Stimulated activated memory B cell treated with anti-CD40 and anti-IgM and Interleukin-4, amounts not matched to agents 10 μg/mL and 1 μg/mL and 100 μg/mL, for 72 hours (primary cell): ENCODE data around the gene VARS1.
"Not testable (repeated sequence)": the region's sequence is repeated elsewhere in the genome, so short reads cannot be mapped to it uniquely, and the experiment has no call there.

Source experiments
- ATAC-seq: fragments of 150-1000 bp; cut with Tn5 transposase; 2 replicates; pipeline ENCODE4 v1.10.0; 2021
- H3K27ac Mint-ChIP-seq: one replicate; pipeline ENCODE4 v1.8.0; 2022; ENCODE audit warnings: mild to moderate bottlenecking, mixed read lengths
- H3K27me3 Mint-ChIP-seq: one replicate; pipeline ENCODE4 v1.8.0; 2022; ENCODE audit warnings: mixed read lengths
- H3K36me3 Mint-ChIP-seq: one replicate; pipeline ENCODE4 v1.8.0; 2022; ENCODE audit warnings: mixed read lengths
- H3K4me1 Mint-ChIP-seq: one replicate; pipeline ENCODE4 v1.8.0; 2022; ENCODE audit warnings: mixed read lengths
- H3K4me3 Mint-ChIP-seq: one replicate; pipeline ENCODE4 v1.8.0; 2022; ENCODE audit warnings: mild to moderate bottlenecking, moderate library complexity, mixed read lengths
- H3K9me3 Mint-ChIP-seq: one replicate; pipeline ENCODE4 v1.8.0; 2022; ENCODE audit warnings: mixed read lengths

The VARS1 gene

GRCh38 chr6:31795616-31796298, at the start of gene VARS1:
Gene VARS1, minus strand, starts transcription at chr6:31795752. Its CDS starts 535 bp downstream, at chr6:31795217.
- Mint-ChIP-seq H3K4me3 (peak within 1 kb of the TSS; percentile 84), H3K27me3 (no peaks in the 10 kb centered on the region), H3K4me1 (peaks cover 54% of the 10 kb centered on the region), H3K36me3 (peaks cover 20% of the 10 kb centered on the region), H3K27ac (peak within 1 kb of the TSS; percentile 96), H3K9me3 (no peaks in the 10 kb centered on the region)
- peak; percentile 94 for ATAC-seq

- Mint-ChIP-seq H3K36me3 (peaks cover 36% of the 10 kb centered on the region), H3K4me1 (no peaks in the 10 kb centered on the region), H3K4me3 (no peak overlapping the region), H3K9me3 (no peaks in the 10 kb centered on the region), H3K27me3 (no peaks in the 10 kb centered on the region), H3K27ac (no peak overlapping the region)
- ATAC-seq: no peak
Measured at GRCh38 chr6:31844507-31844906, 49.0 kb upstream of the VARS1 start.

DNA sequence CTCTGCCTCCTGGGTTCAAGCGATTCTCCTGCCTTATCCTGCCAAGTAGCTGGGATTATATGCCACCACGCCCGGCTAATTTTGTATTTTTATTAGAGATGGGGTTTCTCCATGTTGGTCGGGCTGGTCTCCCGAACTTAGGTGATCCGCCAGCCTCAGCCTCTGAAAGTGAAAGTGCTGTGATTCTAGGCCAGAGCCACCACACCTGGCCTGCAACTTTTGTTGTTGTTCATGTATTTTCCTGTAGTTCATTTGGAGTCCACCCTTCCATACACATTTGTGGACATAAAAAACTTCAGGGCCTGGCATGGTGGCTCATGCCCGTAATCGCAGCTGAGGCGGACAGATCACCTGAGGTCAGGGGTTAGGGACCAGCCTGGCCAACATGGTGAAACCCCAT, 46.5 kb upstream of the VARS1 start:
- H3K27ac Mint-ChIP-seq: no peak overlapping the region
- ATAC-seq: no peak
- H3K27me3 Mint-ChIP-seq: no peaks in the 10 kb centered on the region
- no peaks in the 10 kb centered on the region for H3K9me3 Mint-ChIP-seq
- H3K4me1 Mint-ChIP-seq: peaks cover 20% of the 10 kb centered on the region
- H3K36me3 Mint-ChIP-seq: peaks cover 51% of the 10 kb centered on the region
- no peak overlapping the region for H3K4me3 Mint-ChIP-seq

- not testable (repeated sequence) for H3K4me3 Mint-ChIP-seq, H3K9me3 Mint-ChIP-seq, H3K27me3 Mint-ChIP-seq, ATAC-seq, H3K27ac Mint-ChIP-seq
- H3K4me1 Mint-ChIP-seq: peaks cover 34% of the 10 kb centered on the region
- peaks cover 65% of the 10 kb centered on the region for H3K36me3 Mint-ChIP-seq
Measured at GRCh38 chr6:31839779-31840126, 44.2 kb upstream of the VARS1 start.

- no peaks in the 10 kb centered on the region for H3K9me3 Mint-ChIP-seq
- no peaks in the 10 kb centered on the region for H3K27me3 Mint-ChIP-seq
- H3K4me1 Mint-ChIP-seq: peaks cover 34% of the 10 kb centered on the region
- no peak overlapping the region for H3K4me3 Mint-ChIP-seq
- ATAC-seq: no peak
- no peak overlapping the region for H3K27ac Mint-ChIP-seq
- H3K36me3 Mint-ChIP-seq: peaks cover 66% of the 10 kb centered on the region
Measured at GRCh38 chr6:31838968-31839367, 43.4 kb upstream of the VARS1 start.

- H3K36me3 Mint-ChIP-seq: peaks cover 66% of the 10 kb centered on the region
- H3K9me3 Mint-ChIP-seq, H3K27ac Mint-ChIP-seq, ATAC-seq, H3K27me3 Mint-ChIP-seq: not testable (repeated sequence)
- H3K4me1 Mint-ChIP-seq: peaks cover 34% of the 10 kb centered on the region
- H3K4me3 Mint-ChIP-seq: peak overlapping the region; percentile 93
Measured at GRCh38 chr6:31838114-31838553, 42.6 kb upstream of the VARS1 start.

GRCh38 chr6:31837369-31838113, 42.0 kb upstream of the VARS1 start:
- ATAC-seq: no peak
- peaks cover 34% of the 10 kb centered on the region for H3K4me1 Mint-ChIP-seq
- peak overlapping the region; percentile 100 for H3K27ac Mint-ChIP-seq
- no peaks in the 10 kb centered on the region for H3K27me3 Mint-ChIP-seq
- no peaks in the 10 kb centered on the region for H3K9me3 Mint-ChIP-seq
- H3K36me3 Mint-ChIP-seq: peaks cover 66% of the 10 kb centered on the region
- H3K4me3 Mint-ChIP-seq: peak overlapping the region; percentile 93

GRCh38 chr6:31836474-31837368, 41.2 kb upstream of the VARS1 start:
- peak overlapping the region; percentile 93 for H3K4me3 Mint-ChIP-seq
- peaks cover 34% of the 10 kb centered on the region for H3K4me1 Mint-ChIP-seq
- H3K27ac Mint-ChIP-seq: peak overlapping the region; percentile 100
- H3K36me3 Mint-ChIP-seq: peaks cover 59% of the 10 kb centered on the region
- no peaks in the 10 kb centered on the region for H3K9me3 Mint-ChIP-seq
- no peak for ATAC-seq
- H3K27me3 Mint-ChIP-seq: no peaks in the 10 kb centered on the region

- Mint-ChIP-seq H3K27me3 (no peaks in the 10 kb centered on the region), H3K4me1 (peaks cover 34% of the 10 kb centered on the region), H3K9me3 (no peaks in the 10 kb centered on the region), H3K36me3 (peaks cover 52% of the 10 kb centered on the region), H3K4me3 (peak overlapping the region; percentile 93), H3K27ac (peak overlapping the region; percentile 100)
- no peak for ATAC-seq
Measured at GRCh38 chr6:31836047-31836473, 40.5 kb upstream of the VARS1 start.

DNA sequence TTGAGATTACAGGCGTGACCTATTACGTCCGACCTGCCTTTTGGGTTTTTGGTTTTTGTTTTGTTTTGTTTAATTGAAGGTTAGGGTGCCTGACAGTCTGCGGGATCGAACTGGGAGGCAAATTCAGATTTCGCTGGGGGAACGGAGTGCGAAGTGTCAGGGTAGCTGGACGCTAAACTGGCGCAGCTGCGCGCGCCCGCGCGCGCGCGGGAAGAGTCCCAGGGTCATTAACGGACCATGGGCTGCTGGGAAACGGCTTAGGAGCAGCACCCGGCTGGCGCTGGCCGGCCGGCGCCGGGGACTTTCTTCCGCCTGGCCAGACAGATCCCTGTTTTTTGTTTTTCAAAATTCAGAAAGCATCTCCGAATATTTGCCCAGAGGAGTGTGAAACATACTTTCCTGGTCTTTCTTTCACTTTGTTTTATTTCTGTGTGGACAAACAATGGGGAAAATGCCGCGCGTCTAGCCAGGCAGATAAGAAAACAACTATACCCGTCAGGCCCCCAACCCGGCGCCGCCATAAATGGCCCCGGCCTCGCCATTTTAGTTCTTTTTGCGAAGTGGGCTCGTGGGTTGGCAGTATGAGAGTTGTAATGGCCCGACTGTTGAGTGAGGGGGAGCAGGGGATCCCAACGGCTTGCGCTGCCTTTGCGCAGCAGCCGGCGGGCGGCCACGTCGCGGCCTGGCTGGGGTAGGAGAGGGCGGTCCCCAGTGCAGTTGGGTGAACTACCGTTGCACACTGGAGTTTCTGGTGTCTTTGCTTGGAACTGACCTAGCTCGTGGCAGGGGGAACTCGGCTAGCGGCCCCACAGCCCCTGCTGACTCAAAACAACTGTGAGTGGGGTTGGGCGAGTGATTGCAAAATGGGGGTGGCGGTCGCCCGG, 39.1 kb upstream of the VARS1 start:
- H3K4me1 Mint-ChIP-seq: peaks cover 49% of the 10 kb centered on the region
- peak overlapping the region; percentile 93 for H3K4me3 Mint-ChIP-seq
- ATAC-seq: peak; percentile 79
- H3K27ac Mint-ChIP-seq: peak overlapping the region; percentile 100
- H3K27me3 Mint-ChIP-seq: no peaks in the 10 kb centered on the region
- no peaks in the 10 kb centered on the region for H3K9me3 Mint-ChIP-seq
- peaks cover 38% of the 10 kb centered on the region for H3K36me3 Mint-ChIP-seq

GRCh38 chr6:31831350-31832215, 36.0 kb upstream of the VARS1 start:
- Mint-ChIP-seq H3K27me3 (no peaks in the 10 kb centered on the region), H3K27ac (no peak overlapping the region), H3K4me3 (peak overlapping the region; percentile 95), H3K9me3 (no peaks in the 10 kb centered on the region), H3K36me3 (peaks cover 17% of the 10 kb centered on the region), H3K4me1 (peaks cover 25% of the 10 kb centered on the region)
- ATAC-seq: no peak

DNA sequence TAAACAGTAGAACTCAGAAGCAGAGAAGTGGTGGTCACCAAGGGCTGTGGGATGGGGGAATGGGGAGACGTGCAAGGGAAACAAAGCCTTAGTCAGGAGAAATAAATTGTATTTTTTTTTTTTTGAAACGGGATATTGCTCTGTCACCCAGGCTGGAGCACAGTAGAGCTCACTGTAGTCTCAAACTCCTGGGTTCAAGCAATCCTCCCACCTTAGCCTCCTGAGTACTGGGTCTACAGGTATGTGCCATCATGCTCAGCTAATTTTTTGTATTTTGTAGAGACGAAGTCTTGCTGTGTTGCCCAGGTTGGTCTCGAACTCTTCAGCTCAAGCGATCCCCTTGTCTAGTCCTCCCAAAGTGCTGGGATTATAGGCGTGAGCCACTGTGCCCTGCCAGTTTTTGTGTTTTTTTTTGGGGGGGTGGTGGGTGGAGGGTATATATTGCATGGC, 35.4 kb upstream of the VARS1 start:
- no peaks in the 10 kb centered on the region for H3K9me3 Mint-ChIP-seq
- peak overlapping the region; percentile 95 for H3K4me3 Mint-ChIP-seq
- H3K27ac Mint-ChIP-seq: peak overlapping the region; percentile 89
- no peak for ATAC-seq
- peaks cover 11% of the 10 kb centered on the region for H3K36me3 Mint-ChIP-seq
- no peaks in the 10 kb centered on the region for H3K27me3 Mint-ChIP-seq
- peaks cover 22% of the 10 kb centered on the region for H3K4me1 Mint-ChIP-seq

- Mint-ChIP-seq H3K36me3 (peaks cover 1% of the 10 kb centered on the region), H3K4me3 (peak overlapping the region; percentile 95), H3K9me3 (no peaks in the 10 kb centered on the region), H3K27me3 (no peaks in the 10 kb centered on the region), H3K27ac (peak overlapping the region; percentile 89), H3K4me1 (peaks cover 30% of the 10 kb centered on the region)
- ATAC-seq: no peak
Measured at GRCh38 chr6:31829633-31830283, 34.2 kb upstream of the VARS1 start.
